NCI-H1417 (cell line): ENCODE results near the gene LCNL1.
A peak's percentile ranks its signal among the peaks of the same experiment; 100 is the strongest.

Experiments
- DNase-seq, 3 experiments: peaks; one replicate each; lab custom pipeline; 2025; lab: John Stamatoyannopoulos, UW

Gene LCNL1

DNA sequence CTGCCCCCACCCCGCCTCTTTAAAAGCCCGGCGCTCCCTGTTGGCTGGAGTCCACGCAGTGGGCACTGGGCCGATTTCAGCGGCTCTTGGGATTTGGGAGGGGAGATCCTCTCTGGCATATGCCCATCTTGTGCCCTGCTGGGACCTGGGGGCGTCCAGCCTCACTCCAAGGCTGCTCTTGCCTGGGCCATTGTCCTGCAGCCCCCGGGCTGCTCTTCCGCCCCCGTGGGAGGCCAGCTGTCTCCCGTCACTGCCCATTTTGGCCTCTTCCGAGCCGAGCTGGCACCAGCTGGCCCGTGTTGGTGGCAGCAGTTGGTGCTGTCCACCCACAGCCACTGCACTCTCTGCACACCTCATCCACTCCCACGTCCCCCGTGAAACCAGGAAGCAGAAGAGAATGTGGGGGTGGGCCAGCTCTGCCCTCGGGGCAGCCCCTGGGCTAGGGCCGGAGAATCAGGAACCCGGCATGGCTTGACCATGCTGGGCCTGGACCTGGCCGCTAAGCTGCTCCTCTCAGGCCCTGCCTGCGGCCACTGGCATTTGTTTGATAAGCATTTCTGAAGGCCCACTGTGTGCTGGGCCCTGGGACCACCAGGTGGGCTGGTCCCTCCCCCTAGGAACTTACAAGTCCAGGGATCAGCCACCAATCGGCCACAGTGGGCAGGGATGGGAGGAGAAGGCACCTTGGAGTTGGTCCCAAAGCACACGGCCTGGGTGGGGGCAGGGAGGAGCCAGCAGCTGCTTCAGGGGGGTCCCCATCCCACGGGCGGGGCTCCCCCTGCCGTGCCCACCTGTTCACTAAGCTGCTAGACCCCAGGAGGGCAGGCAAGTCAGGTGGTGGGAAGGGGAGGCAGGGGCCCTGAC lies 35.5 kb upstream of the LCNL1 start:
- DNase-seq: no peak

GRCh38 chr9:136947955-136948510 lies 34.8 kb upstream of the LCNL1 start:
- peak in 2 of 3 experiments; percentile 14 to 40 for DNase-seq

- DNase-seq: no peak
Measured at GRCh38 chr9:136949239-136949816, 33.5 kb upstream of the LCNL1 start.

DNA sequence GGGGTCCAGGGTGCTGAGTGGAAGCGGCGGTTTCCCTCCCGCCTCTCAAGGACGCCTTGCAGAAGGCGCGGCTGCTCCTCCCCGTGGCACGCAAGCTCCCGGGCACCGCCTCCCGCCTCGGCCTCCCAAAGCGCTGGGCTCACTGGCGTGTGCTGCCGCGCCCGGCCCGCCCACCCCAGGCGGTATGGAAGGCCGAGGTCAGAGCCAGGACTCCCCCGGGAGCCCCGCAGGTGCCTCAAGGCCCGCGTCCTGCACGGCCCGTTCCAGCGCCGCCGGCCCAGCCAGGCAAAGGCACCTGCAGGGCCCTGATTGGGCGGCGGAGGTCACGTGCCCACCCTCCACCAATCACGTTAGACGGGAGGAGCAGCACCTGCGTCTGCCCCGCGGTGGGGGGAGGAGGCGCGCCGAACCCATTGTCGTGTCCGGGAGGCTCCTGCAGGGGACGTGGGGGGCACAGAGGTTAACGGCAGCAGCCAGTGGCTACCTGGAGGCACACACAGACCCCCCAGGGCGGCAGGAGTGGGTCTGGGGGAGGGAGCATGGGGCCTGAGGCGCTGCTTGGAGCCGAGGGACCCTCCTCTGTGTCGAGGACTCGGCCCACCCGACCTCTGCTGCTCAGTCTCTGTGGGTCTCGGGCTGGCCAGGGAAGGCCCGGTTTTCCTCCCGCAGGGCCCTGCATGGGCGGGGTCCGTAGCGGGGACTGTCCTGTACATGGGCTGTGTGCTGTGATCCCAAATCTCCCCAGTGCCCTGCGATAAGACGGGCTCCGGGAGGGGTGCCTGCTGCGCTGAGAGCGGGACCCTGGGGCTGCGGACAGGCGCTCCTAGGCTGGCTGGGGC lies 32.8 kb upstream of the LCNL1 start:
- DNase-seq: peak; percentile 86 to 99 (median 99)

GRCh38 chr9:136950656-136951276 lies 32.0 kb upstream of the LCNL1 start:
- no peak for DNase-seq

DNA sequence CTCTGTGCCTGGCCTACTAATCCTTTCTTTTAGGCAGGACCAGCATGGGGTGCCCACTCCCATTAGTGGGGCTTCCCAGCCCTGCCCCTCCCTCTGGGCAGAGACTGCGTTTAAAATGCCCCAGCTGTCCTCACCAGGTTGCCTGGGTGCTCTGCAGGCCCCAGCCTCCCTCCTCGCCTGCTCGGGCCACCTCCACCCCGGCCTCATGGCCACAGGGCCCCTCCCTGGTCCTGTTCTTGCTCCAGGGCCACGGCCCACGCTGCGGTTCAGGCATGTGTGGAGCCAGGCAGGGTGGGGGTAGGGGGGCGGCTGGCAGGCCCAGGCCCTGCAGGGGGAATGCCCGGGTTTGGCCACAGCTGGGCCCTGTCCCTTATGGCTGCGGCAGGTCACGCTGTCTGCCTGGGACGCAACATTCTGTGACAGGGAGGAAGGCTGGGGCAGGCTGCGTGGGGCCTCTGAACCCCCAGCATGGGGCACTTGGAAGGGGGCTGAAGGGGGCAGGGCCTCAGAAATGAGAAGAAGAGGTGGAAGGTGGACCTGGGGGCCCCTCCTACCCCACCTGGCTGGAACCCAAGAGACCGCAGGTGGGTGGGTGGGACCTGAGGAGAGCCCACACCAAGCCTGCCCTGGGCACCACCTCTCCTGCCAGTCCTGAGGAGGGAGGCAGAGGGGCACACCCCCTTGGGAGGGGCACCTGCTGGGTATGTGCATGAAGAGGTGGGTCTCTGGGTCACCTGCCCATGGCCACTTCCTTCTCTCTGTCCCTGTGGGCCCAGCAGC lies 31.1 kb upstream of the LCNL1 start, which contains the start of gene LCN12:
LCN12 (plus strand) TSS at position 733 of the 780 bp plus-strand sequence. CDS start 55 bp downstream, outside the sequence.
- peak in 1 of 3 experiments; percentile 48 for DNase-seq

DNA sequence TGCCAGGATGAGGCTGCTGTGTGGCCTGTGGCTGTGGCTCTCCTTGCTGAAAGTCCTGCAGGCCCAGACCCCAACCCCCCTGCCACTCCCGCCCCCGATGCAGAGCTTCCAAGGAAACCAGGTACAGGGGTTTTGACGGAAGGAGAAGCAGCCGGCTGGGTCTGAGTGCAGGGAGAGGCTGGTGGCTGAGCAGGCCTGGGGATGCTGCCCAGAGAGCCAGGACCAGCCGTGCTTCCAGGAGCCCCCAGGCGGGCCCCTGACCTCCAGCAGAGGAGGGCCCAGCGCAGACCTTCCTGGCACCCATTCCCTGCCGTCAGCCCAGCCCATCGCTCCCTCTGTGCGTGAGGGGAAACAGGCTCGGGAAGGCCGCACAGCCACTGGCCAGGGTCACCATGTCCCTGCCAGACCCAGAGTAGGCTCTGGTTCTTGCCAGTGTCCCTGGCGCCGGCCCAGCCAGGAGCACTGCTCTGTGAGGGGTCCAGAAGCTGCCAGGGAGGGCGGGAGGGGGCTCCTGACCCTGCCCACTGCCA lies 30.4 kb upstream of the LCNL1 start:
- DNase-seq: peak in 2 of 3 experiments; percentile 20 to 48

- DNase-seq: no peak
Measured at GRCh38 chr9:136952876-136953770, 29.7 kb upstream of the LCNL1 start.

- no peak for DNase-seq
Measured at GRCh38 chr9:136953771-136954269, 29.0 kb upstream of the LCNL1 start.

- no peak for DNase-seq
Measured at GRCh38 chr9:136954270-136955083, 28.3 kb upstream of the LCNL1 start.

GRCh38 chr9:136955202-136955942 lies 27.4 kb upstream of the LCNL1 start:
- DNase-seq: no peak

- DNase-seq: no peak
Measured at GRCh38 chr9:136955943-136956335, 26.9 kb upstream of the LCNL1 start.

DNA sequence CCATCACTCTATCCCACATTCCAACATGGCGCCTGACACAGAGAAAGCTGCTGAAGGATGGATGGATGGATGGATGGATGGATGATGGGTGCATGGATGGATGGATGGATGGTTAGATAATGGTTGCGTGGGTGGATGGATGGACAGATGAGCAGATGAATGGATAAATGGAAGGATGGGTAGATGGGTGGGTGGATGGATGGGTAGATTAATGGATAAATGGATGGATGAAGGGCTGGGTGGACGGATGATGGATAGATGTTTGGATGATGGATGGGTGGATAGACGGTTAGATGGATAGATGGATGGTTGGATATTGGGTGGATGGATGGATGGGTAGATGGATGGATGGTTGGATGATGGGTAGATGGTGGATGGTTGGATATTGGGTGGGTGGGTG lies 26.2 kb upstream of the LCNL1 start:
- no peak for DNase-seq

DNA sequence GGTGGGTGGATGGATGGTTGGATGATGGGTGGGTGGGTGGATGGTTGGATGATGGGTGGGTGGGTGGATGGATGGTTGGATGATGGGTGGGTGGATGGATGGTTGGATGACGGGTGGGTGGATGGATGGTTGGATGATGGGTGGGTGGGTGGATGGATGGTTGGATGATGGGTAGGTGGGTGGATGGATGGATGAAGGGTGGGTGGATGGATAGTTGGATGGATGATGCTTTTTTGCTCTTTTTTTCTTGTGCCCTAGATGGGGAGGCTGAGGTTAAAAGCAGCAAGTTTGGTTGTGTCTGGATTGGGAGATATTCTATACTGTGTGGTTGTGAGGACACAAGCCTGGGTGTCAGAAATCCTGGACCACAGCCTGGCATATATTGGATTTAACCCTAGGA lies 25.3 kb upstream of the LCNL1 start:
- no peak for DNase-seq

GRCh38 chr9:136957901-136958300 lies 24.9 kb upstream of the LCNL1 start:
- no peak for DNase-seq

DNA sequence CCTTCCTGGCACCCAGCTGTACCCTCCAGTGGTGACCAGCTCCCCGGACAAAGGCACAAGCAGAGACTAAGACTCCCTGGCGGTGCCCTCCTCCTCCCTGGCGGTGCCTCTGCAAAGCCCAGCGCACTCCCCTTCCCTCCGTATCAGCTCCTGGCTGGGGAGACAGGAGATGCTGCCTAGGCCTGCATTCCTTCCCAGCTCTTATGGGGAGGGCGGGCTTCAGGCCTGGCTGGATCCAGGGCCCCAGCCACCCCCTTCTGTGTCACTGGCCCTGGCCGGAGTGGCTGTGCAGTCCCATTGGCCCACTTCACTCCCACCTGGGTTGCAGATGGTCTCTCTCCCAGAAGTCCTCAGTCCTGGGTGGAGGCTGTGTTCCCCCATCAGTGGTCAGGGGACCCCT lies 24.3 kb upstream of the LCNL1 start:
- no peak for DNase-seq

- no peak for DNase-seq
Measured at GRCh38 chr9:136958898-136959850, 23.6 kb upstream of the LCNL1 start.
